Measurements from ENCODE around the gene EPS8L3.

GRCh38 chr1:109726728-109727373 lies 36.9 kb downstream of the EPS8L3 start:
- TF ChIP-seq CTCF (IDR thresholded peaks at IDR 0.05; ENCODE audit: low read length) = no peak
- no peak for TF ChIP-seq EZH2phosphoT487 (IDR thresholded peaks at IDR 0.05; ENCODE audit: low read length)

Data from MM.1S (cell line).